OCI-LY1 (cell line): ENCODE results near the gene AKT2.

Experiments
- H2AFZ ChIP-seq: fragments of 200-600 bp; sonication (generic), shearing (Covaris generic); 2 replicates; pipeline ENCODE4 v1.6.0; 2014; ENCODE audit warnings: antibody characterized with exemption, mild to moderate bottlenecking, low read length
- H3F3A ChIP-seq: fragments of 200-600 bp; sonication (generic), shearing (Covaris generic); 2 replicates; pipeline ENCODE4 v1.6.0; 2014; ENCODE audit warnings: mild to moderate bottlenecking, antibody characterized with exemption, low read length, moderate library complexity; ENCODE audit not compliant: insufficient read depth
- H3K27ac ChIP-seq: fragments of 200-600 bp; sonication (generic); 2 replicates; pipeline ENCODE4 v1.5.1; 2014; ENCODE audit warnings: low read length, mixed run types, mild to moderate bottlenecking, low read depth; ENCODE audit not compliant: poor library complexity, severe bottlenecking
- H3K27me3 ChIP-seq: fragments of 200-600 bp; sonication (generic); 2 replicates; pipeline ENCODE4 v1.6.0; 2014; ENCODE audit warnings: antibody characterized with exemption, mild to moderate bottlenecking, low read length, moderate library complexity; ENCODE audit not compliant: insufficient read depth
- H3K36me3 ChIP-seq: fragments of 200-600 bp; sonication (generic); 2 replicates; pipeline ENCODE4 v1.6.1; 2014; ENCODE audit warnings: mild to moderate bottlenecking, antibody characterized with exemption, low read length, moderate library complexity, mixed read lengths; ENCODE audit not compliant: insufficient read depth
- H3K4me1 ChIP-seq: fragments of 200-600 bp; sonication (generic); 2 replicates; pipeline ENCODE4 v1.5.1; 2014; ENCODE audit warnings: mild to moderate bottlenecking, low read length, moderate library complexity; ENCODE audit not compliant: insufficient read depth, severe bottlenecking
- H3K4me2 ChIP-seq: fragments of 200-600 bp; sonication (generic), shearing (Covaris generic); 2 replicates; pipeline ENCODE4 v1.6.1; 2014; ENCODE audit warnings: low read length
- H3K4me3 ChIP-seq: fragments of 200-600 bp; sonication (generic); 2 replicates; pipeline ENCODE4 v1.5.1; 2014; ENCODE audit warnings: low read length, low read depth, mild to moderate bottlenecking, mixed read lengths; ENCODE audit not compliant: poor library complexity, severe bottlenecking
- H3K79me2 ChIP-seq: fragments of 200-600 bp; shearing (Covaris generic); 2 replicates; pipeline ENCODE4 v1.6.1; 2016; ENCODE audit warnings: mixed run types, low read length, mixed read lengths; ENCODE audit not compliant: insufficient read depth
- H3K9ac ChIP-seq: fragments of 200-600 bp; sonication (generic), shearing (Covaris generic); 2 replicates; pipeline ENCODE4 v1.6.1; 2014; ENCODE audit warnings: mild to moderate bottlenecking, low read length, mixed read lengths
- H3K9me2 ChIP-seq: fragments of 200-600 bp; sonication (generic), shearing (Covaris generic); 2 replicates; pipeline ENCODE4 v1.6.1; 2014; ENCODE audit warnings: low read depth, mild to moderate bottlenecking, low read length, mixed read lengths
- H3K9me3 ChIP-seq: fragments of 200-600 bp; shearing (Covaris generic); 2 replicates; pipeline ENCODE4 v1.6.1; 2014; ENCODE audit warnings: low read length, mixed read lengths
- H4K20me1 ChIP-seq: fragments of 200-600 bp; sonication (generic), shearing (Covaris generic); 2 replicates; pipeline ENCODE4 v1.6.0; 2016; ENCODE audit warnings: mild to moderate bottlenecking, low read length; ENCODE audit not compliant: insufficient read depth
- CTCF ChIP-seq: fragments of 200-600 bp; sonication (generic), shearing (Covaris generic); IDR thresholded peaks from 2 replicates; pipeline ENCODE4 v1.5.1; 2017; ENCODE audit warnings: mild to moderate bottlenecking, antibody characterized with exemption, low read length, moderate library complexity, mixed read lengths
- EZH2 ChIP-seq: fragments of 200-600 bp; sonication (generic), shearing (Covaris generic); IDR thresholded peaks from 2 replicates; pipeline ENCODE4 v1.8.0; 2017; ENCODE audit warnings: borderline replicate concordance, mixed run types, mild to moderate bottlenecking, antibody characterized with exemption, low read length, moderate library complexity, mixed read lengths

Gene AKT2

GRCh38 chr19:40281381-40282208, 3.5 kb downstream of the AKT2 start:
- no peak overlapping the region for H2AFZ ChIP-seq
- no peaks in the 10 kb centered on the region for H3K27me3 ChIP-seq
- no peak for TF ChIP-seq CTCF
- peaks cover 68% of the 10 kb centered on the region for H3K79me2 ChIP-seq
- peak overlapping the region; percentile 56 for H3K4me3 ChIP-seq
- peak overlapping the region; percentile 60 for H3K9ac ChIP-seq
- no peaks in the 10 kb centered on the region; the same call in 1 of the 2 replicates for H3K36me3 ChIP-seq
- H3K9me2 ChIP-seq, result no peaks in the 10 kb centered on the region
- H4K20me1 ChIP-seq, result no peaks in the 10 kb centered on the region
- peak overlapping the region; percentile 97 for H3K27ac ChIP-seq
- 0 out of 2 replicates have a peak, but pooled peaks cover 5% of the 10 kb centered on the region for H3F3A ChIP-seq
- no peaks in the 10 kb centered on the region for H3K9me3 ChIP-seq
- peak overlapping the region; percentile 95 for H3K4me2 ChIP-seq
- peaks cover 83% of the 10 kb centered on the region for H3K4me1 ChIP-seq

- no peak for TF ChIP-seq CTCF
- no peak for TF ChIP-seq EZH2
- Histone ChIP-seq H3K36me3 (no peaks in the 10 kb centered on the region; the same call in 1 of the 2 replicates), H3F3A (0 out of 2 replicates have a peak, but pooled peaks cover 5% of the 10 kb centered on the region), H3K9me3 (no peaks in the 10 kb centered on the region), H3K9ac (peak overlapping the region; percentile 60; the same call in 1 of the 2 replicates), H4K20me1 (no peaks in the 10 kb centered on the region), H3K9me2 (no peaks in the 10 kb centered on the region), H3K27me3 (no peaks in the 10 kb centered on the region), H2AFZ (no peak overlapping the region), H3K4me3 (peak overlapping the region; percentile 56), H3K79me2 (peaks cover 75% of the 10 kb centered on the region), H3K4me1 (peaks cover 83% of the 10 kb centered on the region), H3K27ac (peak overlapping the region; percentile 97), H3K4me2 (peak overlapping the region; percentile 95)
Measured at GRCh38 chr19:40280608-40281221, 4.4 kb downstream of the AKT2 start.

GRCh38 chr19:40279761-40280607, 5.2 kb downstream of the AKT2 start:
- H3K36me3 ChIP-seq, result no peaks in the 10 kb centered on the region; the same call in 1 of the 2 replicates
- H3K4me3 ChIP-seq, result peak overlapping the region; percentile 56
- peaks cover 88% of the 10 kb centered on the region for H3K4me1 ChIP-seq
- TF ChIP-seq EZH2 (no peak), CTCF (no peak)
- H3K27ac ChIP-seq, result peak overlapping the region; percentile 97
- H4K20me1 ChIP-seq, result no peaks in the 10 kb centered on the region
- H3K9ac ChIP-seq, result peak overlapping the region; percentile 60; the same call in 1 of the 2 replicates
- no peaks in the 10 kb centered on the region for H3K27me3 ChIP-seq
- no peaks in the 10 kb centered on the region for H3K9me2 ChIP-seq
- peaks cover 80% of the 10 kb centered on the region for H3K79me2 ChIP-seq
- H3K4me2 ChIP-seq, result peak overlapping the region; percentile 95
- no peaks in the 10 kb centered on the region for H3K9me3 ChIP-seq
- H3F3A ChIP-seq, result 0 out of 2 replicates have a peak, but pooled peaks cover 5% of the 10 kb centered on the region
- no peak overlapping the region for H2AFZ ChIP-seq
